Measurements from ENCODE around the gene KCTD20.
"Not testable (repeated sequence)": the region's sequence is repeated elsewhere in the genome, so short reads cannot be mapped to it uniquely, and the experiment has no call there.

The KCTD20 gene

DNA sequence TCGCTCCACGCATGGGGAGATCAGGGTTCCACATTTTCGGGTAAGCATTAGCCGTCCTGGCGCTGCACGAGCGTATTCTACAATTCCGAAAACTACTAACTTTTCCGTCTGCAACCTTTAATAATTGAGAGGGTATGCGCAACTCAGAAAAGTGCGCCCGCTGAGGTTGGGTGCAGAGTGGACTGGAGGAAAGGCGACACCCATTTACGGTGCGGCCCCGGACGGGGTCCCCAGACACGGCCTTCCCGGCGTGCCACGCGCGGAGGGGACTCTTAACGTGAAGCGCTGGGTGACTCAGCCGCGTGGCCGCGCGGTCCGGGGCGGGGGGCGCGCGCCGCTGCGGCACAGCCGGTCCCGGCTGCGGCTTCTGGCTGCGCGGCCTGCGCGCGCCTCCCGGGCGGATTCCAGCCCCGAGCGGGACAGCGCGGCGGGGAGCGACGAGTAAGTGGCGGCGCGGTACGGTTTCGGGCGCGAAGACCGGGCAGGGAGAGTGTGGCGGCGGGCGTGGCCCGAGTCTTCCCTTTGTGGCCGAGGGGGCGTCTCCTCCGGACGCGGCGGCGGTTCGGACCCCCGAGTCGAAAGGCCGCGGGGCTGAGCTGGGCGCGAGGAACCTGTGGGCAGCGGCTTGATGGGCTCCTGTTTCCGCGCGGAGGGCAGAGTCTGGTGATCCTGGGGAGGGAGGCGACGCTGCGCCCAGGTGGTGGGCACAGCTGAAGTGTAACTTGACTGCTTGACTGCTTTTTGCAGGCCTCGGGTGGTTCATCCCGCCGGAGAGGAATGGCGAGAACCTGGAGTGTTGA, at the start of gene KCTD20, which contains the start of gene PXT1:
TSS of gene KCTD20 (plus strand) at position 330 of the 800 bp plus-strand sequence. CDS start 27,098 bp downstream, outside the sequence.
TSS of gene PXT1 (minus strand) at position 184 of the 800 bp plus-strand sequence. CDS start 16,772 bp downstream, outside the sequence.
- Mint-ChIP-seq H3K36me3 (ENCODE audit: insufficient read depth) (peaks cover 18% of the 10 kb centered on the region), H3K27me3 (no peaks in the 10 kb centered on the region), H3K9me3 (no peaks in the 10 kb centered on the region), H3K4me1 (peaks cover 37% of the 10 kb centered on the region), H3K4me3 (peak within 1 kb of the TSS; percentile 91), H3K27ac (ENCODE audit: low read depth) (peak within 1 kb of the TSS; percentile 95)
- DNase-seq (ENCODE audit: low spot score in 2 of 2) (peak; percentile 63 to 77), ATAC-seq (replicated peaks; ENCODE audit: extremely low read depth, poor library complexity, severe bottlenecking) (peak; percentile 79)

DNA sequence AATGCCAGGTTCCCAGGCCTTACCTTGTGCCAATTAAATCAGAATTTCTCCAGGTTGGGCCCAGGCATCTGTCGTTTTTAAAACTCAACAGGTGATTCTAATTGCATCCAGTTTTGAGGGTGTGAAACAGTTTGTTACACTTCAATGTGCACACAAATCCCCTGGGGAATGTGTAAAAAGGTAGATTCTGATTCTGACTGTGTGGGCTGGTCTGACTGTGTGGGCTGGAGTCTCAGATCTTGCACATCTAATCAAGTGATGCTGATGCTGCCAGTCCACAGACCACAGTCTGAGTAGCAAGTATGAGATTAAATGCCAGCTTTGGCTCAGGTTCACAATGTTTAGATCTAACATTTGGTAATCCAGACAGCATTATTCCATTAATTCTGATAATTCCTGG, 42.8 kb upstream of the KCTD20 start:
- Mint-ChIP-seq H3K36me3 (ENCODE audit: insufficient read depth) (no peaks in the 10 kb centered on the region), H3K27ac (ENCODE audit: low read depth) (no peak overlapping the region), H3K27me3 (peaks cover 22% of the 10 kb centered on the region), H3K4me3 (no peak overlapping the region), H3K9me3 (no peaks in the 10 kb centered on the region), H3K4me1 (no peaks in the 10 kb centered on the region)
- DNase-seq (ENCODE audit: low spot score in 2 of 2): no peak
- ATAC-seq (replicated peaks; ENCODE audit: extremely low read depth, poor library complexity, severe bottlenecking): no peak

DNA sequence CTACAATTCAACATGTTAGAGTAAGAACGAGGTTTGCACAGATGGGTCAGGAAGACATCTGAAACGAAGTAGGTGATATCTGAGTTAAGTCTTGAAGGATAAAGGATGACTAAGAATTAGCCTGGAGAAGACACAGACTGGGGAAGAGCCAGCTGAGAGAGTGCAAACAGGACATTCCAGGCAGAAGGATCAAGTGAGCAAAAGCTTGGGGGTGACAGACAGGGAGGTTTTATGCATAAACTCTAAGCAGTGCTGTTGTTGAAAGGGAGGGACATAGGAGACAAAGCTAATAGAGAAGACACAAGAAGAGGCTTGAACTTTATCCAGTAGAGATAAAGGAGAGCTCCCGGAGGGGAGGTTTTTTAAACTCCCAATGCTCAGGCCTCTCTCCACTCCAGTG, 40.3 kb upstream of the KCTD20 start:
- no peak for DNase-seq (ENCODE audit: low spot score in 2 of 2)
- H3K27ac Mint-ChIP-seq (ENCODE audit: low read depth): no peak overlapping the region
- no peaks in the 10 kb centered on the region for H3K9me3 Mint-ChIP-seq
- no peaks in the 10 kb centered on the region for H3K36me3 Mint-ChIP-seq (ENCODE audit: insufficient read depth)
- ATAC-seq (replicated peaks; ENCODE audit: extremely low read depth, poor library complexity, severe bottlenecking): no peak
- H3K27me3 Mint-ChIP-seq: peaks cover 32% of the 10 kb centered on the region
- no peaks in the 10 kb centered on the region for H3K4me1 Mint-ChIP-seq
- no peak overlapping the region for H3K4me3 Mint-ChIP-seq

DNA sequence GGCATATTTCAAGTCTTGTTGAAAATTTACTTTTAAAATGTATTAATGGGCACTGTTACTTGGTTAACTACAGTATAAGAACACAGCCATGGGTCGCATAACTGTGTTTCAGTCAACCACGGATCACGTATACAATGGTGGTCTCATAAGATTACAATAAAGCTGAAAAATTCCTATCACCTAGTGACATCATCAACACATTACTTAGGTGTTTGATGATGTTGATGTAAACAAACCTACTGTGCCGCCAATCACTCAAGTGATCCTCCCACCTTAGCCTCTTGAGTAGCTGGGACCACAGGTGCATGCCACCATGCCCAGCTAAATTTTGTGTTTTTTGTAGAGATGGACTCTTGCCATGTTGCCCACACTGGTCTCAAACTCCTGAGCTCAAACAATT, 38.6 kb upstream of the KCTD20 start:
- H3K27ac Mint-ChIP-seq (ENCODE audit: low read depth): no peak overlapping the region
- H3K4me3 Mint-ChIP-seq: no peak overlapping the region
- ATAC-seq (replicated peaks; ENCODE audit: extremely low read depth, poor library complexity, severe bottlenecking) (no peak), DNase-seq (ENCODE audit: low spot score in 2 of 2) (no peak)
- H3K36me3 Mint-ChIP-seq (ENCODE audit: insufficient read depth): no peaks in the 10 kb centered on the region
- H3K4me1 Mint-ChIP-seq: no peaks in the 10 kb centered on the region
- no peaks in the 10 kb centered on the region for H3K9me3 Mint-ChIP-seq
- peaks cover 45% of the 10 kb centered on the region for H3K27me3 Mint-ChIP-seq

DNA sequence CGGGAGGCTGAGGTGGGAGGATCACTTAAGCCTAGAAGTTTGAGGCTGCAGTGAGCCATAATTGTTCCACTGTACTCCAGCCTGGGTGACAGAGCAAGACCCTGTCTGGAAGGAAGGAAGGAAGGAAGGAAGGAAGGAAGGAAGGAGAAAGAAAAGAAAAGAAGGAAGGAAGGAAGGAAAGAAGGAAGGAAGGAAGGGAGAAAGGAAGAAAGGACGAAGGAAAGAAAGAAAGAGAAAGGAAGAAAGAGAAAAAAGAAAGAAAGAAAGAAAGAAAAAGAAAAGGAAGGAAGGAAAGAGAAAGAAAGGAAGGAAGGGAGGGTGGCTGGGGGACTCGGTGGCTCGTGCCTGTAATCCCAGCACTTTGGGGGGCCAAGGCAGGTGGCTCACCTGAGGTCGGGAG, 33.1 kb upstream of the KCTD20 start:
- DNase-seq (ENCODE audit: low spot score in 2 of 2); H3K27ac Mint-ChIP-seq (ENCODE audit: low read depth); H3K4me3 Mint-ChIP-seq; H3K9me3 Mint-ChIP-seq; H3K4me1 Mint-ChIP-seq; ATAC-seq (replicated peaks; ENCODE audit: extremely low read depth, poor library complexity, severe bottlenecking); H3K36me3 Mint-ChIP-seq (ENCODE audit: insufficient read depth): not testable (repeated sequence)
- peaks cover 32% of the 10 kb centered on the region for H3K27me3 Mint-ChIP-seq

DNA sequence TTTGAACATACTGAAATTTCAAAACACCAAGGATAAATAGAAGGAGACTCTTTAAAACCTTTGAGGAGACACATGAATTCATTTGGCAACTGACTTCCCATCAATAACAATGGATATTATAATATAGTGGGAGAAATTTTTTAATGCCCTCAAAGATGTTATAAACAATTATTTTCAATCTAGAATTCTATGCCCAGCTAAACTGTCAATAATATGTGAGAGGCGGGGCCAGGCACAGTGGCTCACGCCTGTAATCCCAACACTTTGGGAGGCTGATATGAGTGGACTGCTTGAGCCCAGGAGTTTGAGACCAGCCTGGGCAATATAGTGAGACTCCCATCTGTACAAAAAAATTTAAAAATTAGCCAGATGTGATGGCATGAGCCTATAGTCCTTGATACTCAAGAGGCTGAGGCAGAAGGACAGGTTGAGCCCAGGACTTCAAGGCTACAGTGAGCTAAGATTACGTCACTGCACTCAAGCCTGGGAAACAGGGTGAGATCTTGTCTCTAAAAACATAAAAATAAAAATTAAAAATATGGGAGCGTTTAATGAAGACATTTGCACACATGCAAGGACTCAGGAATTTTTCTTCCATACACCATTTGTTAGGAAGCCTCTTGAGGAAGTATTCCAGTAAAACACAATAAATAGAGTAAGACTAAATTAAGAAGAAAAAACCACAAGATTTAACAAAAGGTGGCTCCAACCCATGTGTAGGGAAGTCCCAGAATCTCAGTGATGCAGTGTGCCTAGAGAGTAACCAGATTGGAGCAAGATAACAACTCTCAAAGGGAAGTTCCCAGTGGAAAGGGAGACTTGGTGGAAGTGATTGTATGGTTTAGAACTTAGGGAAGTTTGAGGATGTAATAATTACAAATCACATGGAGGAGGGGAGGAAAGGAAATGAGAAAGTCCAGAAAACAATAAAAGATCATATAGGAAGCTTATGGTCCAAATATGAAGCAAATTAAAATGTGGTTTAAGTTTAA, 29.0 kb upstream of the KCTD20 start:
- DNase-seq (ENCODE audit: low spot score in 2 of 2) (no peak), ATAC-seq (replicated peaks; ENCODE audit: extremely low read depth, poor library complexity, severe bottlenecking) (no peak)
- Mint-ChIP-seq H3K4me3 (no peak overlapping the region), H3K9me3 (no peaks in the 10 kb centered on the region), H3K27me3 (peaks cover 12% of the 10 kb centered on the region), H3K36me3 (ENCODE audit: insufficient read depth) (no peaks in the 10 kb centered on the region), H3K27ac (ENCODE audit: low read depth) (no peak overlapping the region), H3K4me1 (no peaks in the 10 kb centered on the region)

DNA sequence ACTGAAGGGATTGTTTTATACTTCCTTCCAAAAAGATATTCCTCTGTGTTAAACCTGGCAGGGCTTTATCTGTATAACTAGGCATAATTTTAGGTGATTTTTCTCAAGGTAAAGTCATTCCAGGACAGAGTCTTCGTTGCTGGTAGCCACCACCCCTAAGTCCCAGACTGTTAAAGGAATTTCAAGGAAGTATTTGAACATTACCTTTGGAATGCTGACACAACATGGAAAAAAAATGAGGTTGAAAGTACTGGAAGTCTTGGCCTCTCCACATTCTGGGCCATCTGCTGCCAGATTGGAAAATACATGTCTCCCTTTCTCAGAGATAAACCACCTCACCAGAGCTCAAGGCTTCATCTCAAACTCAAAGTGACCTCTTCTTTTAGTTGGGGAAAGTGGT, 28.3 kb upstream of the KCTD20 start:
- peaks cover 1% of the 10 kb centered on the region for H3K36me3 Mint-ChIP-seq (ENCODE audit: insufficient read depth)
- no peaks in the 10 kb centered on the region for H3K9me3 Mint-ChIP-seq
- H3K4me1 Mint-ChIP-seq: no peaks in the 10 kb centered on the region
- no peak overlapping the region for H3K27ac Mint-ChIP-seq (ENCODE audit: low read depth)
- ATAC-seq (replicated peaks; ENCODE audit: extremely low read depth, poor library complexity, severe bottlenecking) (no peak), DNase-seq (ENCODE audit: low spot score in 2 of 2) (no peak)
- peaks cover 5% of the 10 kb centered on the region for H3K27me3 Mint-ChIP-seq
- H3K4me3 Mint-ChIP-seq: no peak overlapping the region

DNA sequence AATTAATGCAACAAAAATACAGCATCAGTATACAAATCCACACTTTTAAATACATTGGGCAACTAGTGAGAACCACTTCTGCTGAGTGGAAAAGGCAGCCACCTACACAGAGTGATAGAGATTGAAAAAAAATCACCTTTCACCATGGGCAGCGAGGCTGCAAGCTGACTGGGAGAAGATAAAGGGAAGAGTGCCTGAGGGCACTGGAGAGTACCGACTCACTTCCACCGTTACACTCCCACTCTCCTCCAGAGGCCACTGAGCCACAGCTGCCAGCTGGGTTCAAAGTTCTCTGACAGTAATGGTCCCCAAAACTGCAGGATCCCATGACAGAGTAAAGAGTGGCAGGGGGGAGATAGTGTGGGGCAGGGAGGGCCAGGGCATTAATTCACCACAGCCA, 24.2 kb upstream of the KCTD20 start:
- no peak overlapping the region for H3K27ac Mint-ChIP-seq (ENCODE audit: low read depth)
- H3K27me3 Mint-ChIP-seq: no peaks in the 10 kb centered on the region
- no peak for DNase-seq (ENCODE audit: low spot score in 2 of 2)
- H3K9me3 Mint-ChIP-seq: no peaks in the 10 kb centered on the region
- H3K36me3 Mint-ChIP-seq (ENCODE audit: insufficient read depth): peaks cover 7% of the 10 kb centered on the region
- ATAC-seq (replicated peaks; ENCODE audit: extremely low read depth, poor library complexity, severe bottlenecking): no peak
- no peak overlapping the region for H3K4me3 Mint-ChIP-seq
- peaks cover 14% of the 10 kb centered on the region for H3K4me1 Mint-ChIP-seq

DNA sequence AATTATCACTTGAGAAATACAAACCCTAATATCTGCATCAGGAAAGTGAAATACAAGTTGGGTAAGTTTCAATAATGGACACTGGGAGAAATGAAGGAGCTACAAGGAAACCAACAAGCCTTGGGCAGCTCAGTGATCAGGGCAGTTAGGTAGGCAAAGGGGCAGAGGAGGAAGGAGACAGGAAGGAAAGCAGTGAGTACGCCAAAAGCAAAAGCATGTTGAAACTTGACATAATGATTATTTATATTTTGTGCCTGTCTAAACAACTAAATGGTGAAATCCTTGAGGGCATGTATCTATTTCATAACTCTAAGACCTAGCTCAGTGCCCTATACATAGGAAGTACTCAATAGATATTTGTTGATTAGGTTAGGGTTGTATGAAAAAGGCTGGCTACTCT, 23.5 kb upstream of the KCTD20 start:
- Mint-ChIP-seq H3K9me3 (no peaks in the 10 kb centered on the region), H3K27me3 (no peaks in the 10 kb centered on the region), H3K4me3 (no peak overlapping the region), H3K27ac (ENCODE audit: low read depth) (no peak overlapping the region), H3K36me3 (ENCODE audit: insufficient read depth) (peaks cover 10% of the 10 kb centered on the region), H3K4me1 (peaks cover 18% of the 10 kb centered on the region)
- DNase-seq (ENCODE audit: low spot score in 2 of 2) (no peak), ATAC-seq (replicated peaks; ENCODE audit: extremely low read depth, poor library complexity, severe bottlenecking) (no peak)

DNA sequence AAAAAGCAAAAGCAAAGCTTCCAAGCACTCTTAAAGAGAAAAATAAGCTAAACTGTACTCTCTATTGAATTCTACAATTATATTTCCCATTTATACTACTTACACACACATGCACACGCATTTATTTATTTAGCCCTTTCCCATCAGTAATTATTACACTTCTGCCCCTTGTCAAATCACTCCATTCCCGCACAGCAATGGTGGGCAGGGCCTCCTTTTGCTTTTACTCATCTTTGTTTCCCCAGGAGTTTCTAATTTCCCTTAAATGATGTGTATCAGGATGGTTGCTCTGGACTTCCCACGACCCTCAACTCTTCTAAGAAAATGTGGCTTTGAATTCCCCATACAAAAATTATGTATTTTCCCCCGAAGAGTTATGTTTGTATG, 20.1 kb upstream of the KCTD20 start:
- H3K4me1 Mint-ChIP-seq: peaks cover 18% of the 10 kb centered on the region
- H3K9me3 Mint-ChIP-seq: no peaks in the 10 kb centered on the region
- H3K27me3 Mint-ChIP-seq: no peaks in the 10 kb centered on the region
- H3K4me3 Mint-ChIP-seq: peak overlapping the region; percentile 88
- peak overlapping the region; percentile 77 for H3K27ac Mint-ChIP-seq (ENCODE audit: low read depth)
- DNase-seq (ENCODE audit: low spot score in 2 of 2) (no peak), ATAC-seq (replicated peaks; ENCODE audit: extremely low read depth, poor library complexity, severe bottlenecking) (peak; percentile 1)
- H3K36me3 Mint-ChIP-seq (ENCODE audit: insufficient read depth): peaks cover 10% of the 10 kb centered on the region

DNA sequence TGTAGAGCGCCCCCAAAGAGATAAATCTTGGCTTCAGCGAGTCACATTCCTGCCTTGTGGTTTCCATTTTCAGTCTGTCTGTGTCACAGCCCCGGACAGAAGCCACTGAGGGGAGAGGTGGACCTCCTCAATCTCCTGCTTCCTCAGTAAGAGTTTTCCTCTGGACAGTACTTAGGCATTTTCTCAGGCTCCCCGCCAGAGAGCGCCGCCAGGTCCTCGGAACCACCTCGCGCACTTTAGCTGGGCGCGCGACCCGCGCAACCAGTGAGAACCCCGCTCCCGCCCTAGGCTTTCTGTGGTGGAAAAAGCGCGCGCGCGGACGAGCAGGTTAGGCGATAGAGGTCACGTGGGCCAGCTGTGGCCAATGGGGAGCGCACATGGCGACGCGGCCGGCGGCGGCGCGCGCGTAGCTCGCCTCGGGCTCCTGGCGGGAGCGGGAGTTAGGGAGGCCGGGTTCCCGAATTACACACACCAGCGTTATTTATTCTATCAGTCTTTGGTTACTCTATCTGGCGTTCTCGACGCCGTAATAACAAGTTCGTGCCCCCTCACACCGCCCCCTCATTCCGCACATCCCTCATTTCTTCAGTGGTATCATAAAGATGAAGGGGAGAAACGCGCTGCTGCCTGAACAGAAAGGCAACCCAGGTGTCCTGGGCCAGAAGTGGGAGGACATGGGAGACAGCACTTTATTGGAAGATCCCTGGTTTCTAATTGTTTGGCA, 19.5 kb upstream of the KCTD20 start:
- Mint-ChIP-seq H3K9me3 (no peaks in the 10 kb centered on the region), H3K27ac (ENCODE audit: low read depth) (peak overlapping the region; percentile 77), H3K36me3 (ENCODE audit: insufficient read depth) (peaks cover 10% of the 10 kb centered on the region), H3K27me3 (no peaks in the 10 kb centered on the region), H3K4me3 (peak overlapping the region; percentile 88), H3K4me1 (peaks cover 18% of the 10 kb centered on the region)
- ATAC-seq (replicated peaks; ENCODE audit: extremely low read depth, poor library complexity, severe bottlenecking) (peak; percentile 99), DNase-seq (ENCODE audit: low spot score in 2 of 2) (peak; percentile 95 to 96)

DNA sequence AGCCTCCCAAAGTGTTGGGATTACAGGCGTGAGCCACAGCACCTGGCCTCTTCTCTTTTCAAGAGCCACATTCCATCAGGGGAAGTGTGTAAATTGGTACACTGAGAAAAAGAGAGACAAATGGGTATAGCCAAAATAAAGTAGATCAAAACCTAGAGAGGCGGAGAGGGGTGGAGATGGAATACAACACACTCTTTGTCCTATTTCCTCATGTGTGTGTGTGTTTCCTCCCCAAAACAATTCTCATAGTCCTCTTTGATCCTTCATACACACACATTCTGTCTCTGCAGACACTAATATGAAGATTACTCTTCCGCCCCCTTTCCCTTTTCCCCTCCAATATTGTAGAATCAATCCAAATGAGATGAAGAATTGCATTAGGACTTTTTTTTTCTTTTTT, 16.2 kb upstream of the KCTD20 start:
- H3K27me3 Mint-ChIP-seq: no peaks in the 10 kb centered on the region
- H3K27ac Mint-ChIP-seq (ENCODE audit: low read depth): no peak overlapping the region
- ATAC-seq (replicated peaks; ENCODE audit: extremely low read depth, poor library complexity, severe bottlenecking) (no peak), DNase-seq (ENCODE audit: low spot score in 2 of 2) (no peak)
- H3K4me1 Mint-ChIP-seq: peaks cover 18% of the 10 kb centered on the region
- no peaks in the 10 kb centered on the region for H3K9me3 Mint-ChIP-seq
- no peak overlapping the region for H3K4me3 Mint-ChIP-seq
- peaks cover 8% of the 10 kb centered on the region for H3K36me3 Mint-ChIP-seq (ENCODE audit: insufficient read depth)
